K562 (cell line): ENCODE data around the gene ABCA7. TPM values are rescaled to one million over a fixed set of nuclear protein-coding genes. Genes with fewer than 3 reads are reported as not detected.
A peak's percentile ranks its signal among the peaks of the same experiment; 100 is the strongest.

ENCODE experiments used
- HNRNPL ChIP-seq: fragments of 200-400 bp; formaldehyde crosslinking; IDR thresholded peaks from 2 replicates; pipeline ENCODE4 v1.6.1; 2017; ENCODE audit warnings: low read depth, mild to moderate bottlenecking, low read length
- ILF3 ChIP-seq: fragments of 450-650 bp; IDR thresholded peaks from 2 replicates; pipeline ENCODE4 v1.6.1; 2018; ENCODE audit warnings: antibody characterized with exemption, mild to moderate bottlenecking, moderate library complexity, borderline replicate concordance
- MTA1 ChIP-seq: fragments of 450-650 bp; IDR thresholded peaks from 2 replicates; pipeline ENCODE4 v1.6.1; 2017; ENCODE audit warnings: borderline replicate concordance
- NR1H2 ChIP-seq: sonication (generic); formaldehyde crosslinking; IDR thresholded peaks from 2 replicates; pipeline ENCODE4 v1.4.0; 2020; ENCODE audit warnings: mild to moderate bottlenecking, missing genetic modification reagents
- PPARD ChIP-seq: fragments of 250-450 bp; sonication (Bioruptor Pico); IDR thresholded peaks from 2 replicates; pipeline ENCODE4 v1.8.0; 2022; ENCODE audit warnings: inconsistent platforms, mild to moderate bottlenecking, moderate library complexity
- RBM25 ChIP-seq: fragments of 200-400 bp; formaldehyde crosslinking; IDR thresholded peaks from 2 replicates; pipeline ENCODE4 v1.6.1; 2018; ENCODE audit warnings: low read length, low read depth, moderate library complexity; ENCODE audit not compliant: severe bottlenecking
- RCOR1 ChIP-seq, 2 experiments: IDR thresholded peaks; 2 replicates each; pipeline ENCODE4 v1.6.1; 2012; ENCODE audit warnings: low read depth in 2 of 2, low read length in 2 of 2, borderline replicate concordance in 1 of 2, improper control_type of control experiment in 1 of 2
- TAF15 ChIP-seq: fragments of 200-400 bp; formaldehyde crosslinking; IDR thresholded peaks from 2 replicates; pipeline ENCODE4 v1.6.1; 2017; ENCODE audit warnings: mild to moderate bottlenecking, low read depth, low read length, moderate library complexity
- ZNF197 ChIP-seq: fragments of 200-800 bp; sonication (Bioruptor generic); IDR thresholded peaks from 2 replicates; pipeline ENCODE4 v1.6.1; 2016; ENCODE audit warnings: low read depth, missing genetic modification characterization, missing compliant biosample characterization
- ZNF224 ChIP-seq: sonication (generic); formaldehyde crosslinking; IDR thresholded peaks from 2 replicates; pipeline ENCODE4 v1.8.0; 2022; ENCODE audit warnings: mild to moderate bottlenecking, missing genetic modification reagents
- ZNF347 ChIP-seq: fragments of 450-650 bp; formaldehyde crosslinking; IDR thresholded peaks from 2 replicates; pipeline ENCODE4 v1.4.0; 2020; ENCODE audit warnings: low read depth, mild to moderate bottlenecking, moderate library complexity
- polyA plus RNA-seq, 8 experiments: library from polyadenylated mRNA; depleted of rRNA in 4 of 8; stranded (reverse) in 5 of 8; unstranded in 3 of 8; fragments of >200 nt; fragmentation: Nextera tagmentation in 2 of 8; fragmentation: Illumina TruSeq in 1 of 8; extraction: Ambion mirVana in 2 of 8; extraction: Trizol in 1 of 8; gene quantifications; 2 replicates each; pipeline versions ENCODE4 v1.2.1 to v1.2.3, GENCODE V29; 2011 to 2014; ENCODE audit warnings: inconsistent platforms in 1 of 8, missing spikeins in 1 of 8
- total RNA-seq, 7 experiments: library from RNA; depleted of rRNA in 6 of 7; stranded (reverse); fragments of >200 nt in 6 of 7; fragmentation: Illumina TruSeq in 2 of 7; extraction: Trizol in 2 of 7; gene quantifications; 2 replicates each; pipeline versions ENCODE4 v1.2.1 to v1.2.3, GENCODE V29; 2011 to 2021; ENCODE audit warnings: low replicate concordance in 1 of 7
- TF ChIP-seq, protein P1 (sequence below), 2 experiments: fragments of 450-650 bp in 1 of 2; sonication (generic) in 1 of 2; formaldehyde crosslinking in 1 of 2; IDR thresholded peaks in 1 of 2; conservative IDR thresholded peaks in 1 of 2; 2 replicates each; pipeline versions ENCODE4 v1.6.1 to v1.8.1; 2016 to 2023; ENCODE audit warnings: mild to moderate bottlenecking in 2 of 2, moderate library complexity in 2 of 2, inconsistent platforms in 1 of 2, missing genetic modification reagents in 1 of 2
- TF ChIP-seq, protein P2 (sequence below): IDR thresholded peaks from 2 replicates; pipeline ENCODE4 v1.6.1; 2014; ENCODE audit warnings: antibody characterized with exemption
- TF ChIP-seq, protein P3 (sequence below): sonication (generic); formaldehyde crosslinking; IDR thresholded peaks from 2 replicates; pipeline ENCODE4 v1.9.0; 2022; ENCODE audit warnings: mild to moderate bottlenecking, missing genetic modification reagents

Gene ABCA7
- total and polyA plus RNA-seq, 9 of the 15 experiments (the other 6 are each of a cell fraction or from before 2014, with no cell fraction given), result 2.3 to 96.1 (median 31.2) TPM

DNA sequence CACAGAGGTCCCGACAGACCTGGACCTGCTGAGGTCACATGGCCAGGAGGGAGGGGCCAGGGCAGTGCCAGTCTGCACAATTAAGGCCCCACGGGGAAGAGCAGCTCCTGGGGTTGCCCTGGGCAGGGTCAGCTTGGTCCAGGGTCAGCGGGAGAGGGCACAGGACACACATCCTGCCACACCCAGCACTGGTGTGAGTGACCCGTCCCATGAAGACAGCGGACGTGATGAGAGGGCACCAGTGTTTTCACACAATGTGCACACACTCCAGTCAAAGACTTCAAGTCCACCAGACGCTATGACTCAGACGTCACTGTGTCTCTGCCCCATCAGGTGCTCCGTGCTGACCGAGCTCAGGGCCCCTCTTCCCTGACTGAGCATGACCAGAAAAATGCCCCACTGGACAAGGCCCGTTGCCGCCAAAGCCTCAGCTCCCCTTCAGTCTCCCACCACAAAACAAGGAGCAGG is 23.2 kb upstream of the ABCA7 start (continued):
- TF ChIP-seq ZNF347 (CRISPR knock-in tag), result no peak
- no peak for TF ChIP-seq NR1H2 (CRISPR knock-in tag)
- TF ChIP-seq, protein P1, sequence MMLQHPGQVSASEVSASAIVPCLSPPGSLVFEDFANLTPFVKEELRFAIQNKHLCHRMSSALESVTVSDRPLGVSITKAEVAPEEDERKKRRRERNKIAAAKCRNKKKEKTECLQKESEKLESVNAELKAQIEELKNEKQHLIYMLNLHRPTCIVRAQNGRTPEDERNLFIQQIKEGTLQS (IDR thresholded peaks at IDR 0.05), result peak; percentile 22
- TF ChIP-seq, protein P1 (CRISPR knock-in tag; conservative IDR thresholded peaks at IDR 0.05), result no peak
- TF ChIP-seq HNRNPL, result no peak
- no peak for TF ChIP-seq ILF3
- no peak for TF ChIP-seq MTA1
- TF ChIP-seq, protein P2, sequence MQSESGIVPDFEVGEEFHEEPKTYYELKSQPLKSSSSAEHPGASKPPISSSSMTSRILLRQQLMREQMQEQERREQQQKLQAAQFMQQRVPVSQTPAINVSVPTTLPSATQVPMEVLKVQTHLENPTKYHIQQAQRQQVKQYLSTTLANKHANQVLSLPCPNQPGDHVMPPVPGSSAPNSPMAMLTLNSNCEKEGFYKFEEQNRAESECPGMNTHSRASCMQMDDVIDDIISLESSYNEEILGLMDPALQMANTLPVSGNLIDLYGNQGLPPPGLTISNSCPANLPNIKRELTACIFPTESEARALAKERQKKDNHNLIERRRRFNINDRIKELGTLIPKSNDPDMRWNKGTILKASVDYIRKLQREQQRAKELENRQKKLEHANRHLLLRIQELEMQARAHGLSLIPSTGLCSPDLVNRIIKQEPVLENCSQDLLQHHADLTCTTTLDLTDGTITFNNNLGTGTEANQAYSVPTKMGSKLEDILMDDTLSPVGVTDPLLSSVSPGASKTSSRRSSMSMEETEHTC, result no peak
- TF ChIP-seq ZNF224, result no peak
- no peak for TF ChIP-seq TAF15
- TF ChIP-seq, protein P3, sequence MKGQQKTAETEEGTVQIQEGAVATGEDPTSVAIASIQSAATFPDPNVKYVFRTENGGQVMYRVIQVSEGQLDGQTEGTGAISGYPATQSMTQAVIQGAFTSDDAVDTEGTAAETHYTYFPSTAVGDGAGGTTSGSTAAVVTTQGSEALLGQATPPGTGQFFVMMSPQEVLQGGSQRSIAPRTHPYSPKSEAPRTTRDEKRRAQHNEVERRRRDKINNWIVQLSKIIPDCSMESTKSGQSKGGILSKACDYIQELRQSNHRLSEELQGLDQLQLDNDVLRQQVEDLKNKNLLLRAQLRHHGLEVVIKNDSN (CRISPR knock-in tag), result peak; percentile 57
- TF ChIP-seq RCOR1 (IDR thresholded peaks at IDR 0.05; ENCODE audit: borderline replicate concordance in 1 of 2, low read depth in 2 of 2, low read length in 2 of 2), result no peak
- TF ChIP-seq RBM25, result no peak
- no peak for TF ChIP-seq ZNF197 (CRISPR knock-in tag)
- TF ChIP-seq PPARD (CRISPR knock-in tag), result no peak
